HepG2 (cell line): ENCODE results near the gene TMA7B. TPM values are rescaled to one million over a fixed set of nuclear protein-coding genes. Genes with fewer than 3 reads are reported as not detected.

Experiments
- ATAC-seq: fragments of 200-7000 bp; cut with Tn5 transposase; 3 replicates; pipeline ENCODE4 v1.9.1; 2020; ENCODE audit warnings: mild to moderate bottlenecking, moderate library complexity
- BruUV-seq: library from RNA; stranded (reverse); fragments of 400-500 nt; replicated peaks from 2 replicates; lab custom pipeline; 2021; lab: Mats Ljungman, UMichigan
- CTCF ChIA-PET: fragments of 300-600 bp; formaldehyde crosslinking; extraction: SDS; loops from one replicate; lab custom pipeline; 2021; ENCODE audit warnings: low total read pairs, inconsistent platforms, low intra/inter-chr PET ratio; lab: Yijun Ruan, JAX
- POLR2A ChIA-PET: fragments of 350-600 bp; sonication (Branson Sonifier 250); formaldehyde crosslinking; loops from one replicate; lab custom pipeline; 2020; ENCODE audit warnings: antibody characterized with exemption, inconsistent platforms; lab: Yijun Ruan, JAX
- DNase-seq: peaks from one replicate; pipeline ENCODE4 v3.0.0-alpha.2; 2015; ENCODE audit warnings: low spot score
- FAIRE-seq: peaks from 3 replicates; lab custom pipeline; 2011; peaks lifted over from hg19 to GRCh38; lab: Jason Lieb, UNC
- H2AFZ ChIP-seq: one replicate; pipeline ENCODE4 v1.6.1; 2011; ENCODE audit warnings: low read length, inconsistent platforms
- H3K27ac ChIP-seq: fragments of 300-600 bp; 3 replicates; pipeline ENCODE4 v1.8.0; 2011; ENCODE audit warnings: mixed run types, mild to moderate bottlenecking, mixed read lengths, low read length, inconsistent platforms; ENCODE audit not compliant: insufficient read depth; ENCODE audit errors: extremely low read length
- H3K27me3 ChIP-seq, 2 experiments: fragments of 200-600 bp in 1 of 2; 2 replicates in 1 of 2; 3 replicates in 1 of 2; pipeline versions ENCODE4 v1.6.0 to v1.8.0; 2011; ENCODE audit warnings: low read length in 2 of 2, mild to moderate bottlenecking in 2 of 2, moderate library complexity in 2 of 2, inconsistent platforms in 1 of 2; ENCODE audit not compliant: insufficient read depth in 2 of 2, control insufficient read depth in 1 of 2
- H3K36me3 ChIP-seq, 2 experiments: fragments of 200-600 bp in 1 of 2; replicated peaks in 1 of 2; 2 replicates in 1 of 2; 3 replicates in 1 of 2; pipeline versions ENCODE4 v1.5.1 to v1.8.0; 2011; ENCODE audit warnings: low read length in 2 of 2, inconsistent platforms in 1 of 2; ENCODE audit not compliant: insufficient read depth in 2 of 2, control insufficient read depth in 1 of 2
- H3K4me1 ChIP-seq: 2 replicates; pipeline ENCODE4 v1.5.1; 2012; ENCODE audit warnings: low read length, inconsistent platforms; ENCODE audit not compliant: insufficient read depth
- H3K4me2 ChIP-seq: 2 replicates; pipeline ENCODE4 v1.6.0; 2011; ENCODE audit warnings: low read depth, low read length, inconsistent platforms
- H3K4me3 ChIP-seq, 3 experiments: fragments of 200-600 bp in 1 of 3; sonication (generic), shearing (Covaris generic) in 1 of 3; replicated peaks in 1 of 3; 2 replicates each; pipeline ENCODE4 v1.5.1; 2011 to 2016; ENCODE audit warnings: low read length in 3 of 3, inconsistent platforms in 2 of 3, low read depth in 2 of 3, mild to moderate bottlenecking in 2 of 3, control low read depth in 1 of 3, mixed read lengths in 1 of 3; ENCODE audit not compliant: insufficient read depth in 1 of 3
- H3K79me2 ChIP-seq: one replicate; pipeline ENCODE4 v1.6.1; 2011; ENCODE audit warnings: low read length, inconsistent platforms; ENCODE audit not compliant: insufficient read depth
- H3K9ac ChIP-seq: 2 replicates; pipeline ENCODE4 v1.6.0; 2011; ENCODE audit warnings: mild to moderate bottlenecking, low read depth, low read length, inconsistent platforms; ENCODE audit not compliant: insufficient read depth
- H3K9me3 ChIP-seq: 2 replicates; pipeline ENCODE4 v1.5.1; 2012; ENCODE audit warnings: mild to moderate bottlenecking, low read length
- H4K20me1 ChIP-seq: 2 replicates; pipeline ENCODE4 v1.6.0; 2011; ENCODE audit warnings: inconsistent platforms, mild to moderate bottlenecking, low read length, moderate library complexity; ENCODE audit not compliant: insufficient read depth
- ARID3A ChIP-seq: IDR thresholded peaks from 2 replicates; pipeline ENCODE4 v1.6.1; 2012; ENCODE audit warnings: low read depth, low read length, improper control_type of control experiment
- BCL6 ChIP-seq: IDR thresholded peaks from 2 replicates; pipeline ENCODE4 v1.6.1; 2016; ENCODE audit warnings: missing genetic modification reagents, missing compliant biosample characterization
- GLMP ChIP-seq: sonication (generic); formaldehyde crosslinking; IDR thresholded peaks from 2 replicates; pipeline ENCODE4 v1.9.0; 2021; ENCODE audit warnings: missing genetic modification reagents, mild to moderate bottlenecking, borderline replicate concordance
- HNRNPH1 ChIP-seq: fragments of 200-400 bp; formaldehyde crosslinking; optimal IDR thresholded peaks from 2 replicates; pipeline ENCODE3; 2017; ENCODE audit warnings: mild to moderate bottlenecking, low read depth, low read length
- MAFK ChIP-seq, 2 experiments: IDR thresholded peaks in 1 of 2; conservative IDR thresholded peaks in 1 of 2; 2 replicates each; pipeline ENCODE4 v1.6.1; 2011; ENCODE audit warnings: improper control_type of control experiment in 2 of 2, low read length in 2 of 2
- NCOR1 ChIP-seq: fragments of 200-600 bp; sonication (generic); IDR thresholded peaks from 2 replicates; pipeline ENCODE4 v1.7.0; 2017; ENCODE audit warnings: antibody characterized with exemption, low read length, borderline replicate concordance
- ZFP36 ChIP-seq: fragments of 150-350 bp; IDR thresholded peaks from 2 replicates; pipeline ENCODE4 v1.6.1; 2018; ENCODE audit warnings: borderline replicate concordance, low read length, low read depth; ENCODE audit not compliant: partially characterized antibody
- ZMYM3 ChIP-seq: sonication (generic); formaldehyde crosslinking; IDR thresholded peaks from 2 replicates; pipeline ENCODE4 v1.5.1; 2020; ENCODE audit warnings: mild to moderate bottlenecking, missing genetic modification reagents
- ZNF3 ChIP-seq: IDR thresholded peaks from 2 replicates; pipeline ENCODE4 v1.7.0; 2017; ENCODE audit warnings: inconsistent platforms
- ZNF768 ChIP-seq: sonication (generic); formaldehyde crosslinking; IDR thresholded peaks from 2 replicates; pipeline ENCODE4 v1.4.0; 2020; ENCODE audit warnings: missing genetic modification reagents
- ZNF770 ChIP-seq: sonication (generic); formaldehyde crosslinking; IDR thresholded peaks from 2 replicates; pipeline ENCODE4 v1.5.0; 2020; ENCODE audit warnings: mild to moderate bottlenecking, missing genetic modification reagents
- WGBS: methylation state at CpG from one replicate; pipeline ENCODE4 v1.1.6; 2017; ENCODE audit warnings: low lambda C conversion rate; 5-methylcytosine and 5-hydroxymethylcytosine counted together
- in situ Hi-C: cut with HindIII; loops from 2 replicates; pipeline ENCODE4 v1.10.0; 2017; ENCODE audit warnings: low pct_unique_long_range_greater_than_20kb; ENCODE audit not compliant: extremely low pct_ligation_motif_present
- intact Hi-C: fragments of 100-400 bp; cut with micrococcal nuclease; formaldehyde crosslinking; loops from one replicate; pipeline ENCODE4 v1.10.0; 2022; ENCODE audit not compliant: unreplicated experiment
- polyA plus RNA-seq, 8 experiments: library from polyadenylated mRNA; depleted of rRNA in 3 of 8; stranded (reverse) in 7 of 8; unstranded in 1 of 8; fragments of >200 nt; fragmentation: Illumina TruSeq in 4 of 8; extraction: Trizol in 4 of 8; gene quantifications; 2 replicates each; pipeline versions ENCODE4 v1.2.1 to v1.2.3, GENCODE V29; 2011 to 2016; ENCODE audit warnings: low read depth in 4 of 8, missing spikeins in 1 of 8, mixed read lengths in 1 of 8; ENCODE audit not compliant: insufficient read depth in 1 of 8
- total RNA-seq, 5 experiments: library from RNA; depleted of rRNA; stranded (reverse); fragments of >200 nt; fragmentation: Illumina TruSeq; extraction: Trizol; gene quantifications; 2 replicates each; pipeline ENCODE4 v1.2.3, GENCODE V29; 2016; ENCODE audit warnings: low read depth in 1 of 5
- TF ChIP-seq, protein P1 (sequence below), 2 experiments: sonication (generic) in 1 of 2; formaldehyde crosslinking in 1 of 2; IDR thresholded peaks; 2 replicates each; pipeline versions ENCODE4 v1.4.0 to v1.6.1; 2016 to 2020; ENCODE audit warnings: borderline replicate concordance in 1 of 2, low read depth in 1 of 2, mild to moderate bottlenecking in 1 of 2, missing genetic modification reagents in 1 of 2

TMA7B gene
- total and polyA plus RNA-seq, 2 of the 13 experiments (the other 11 are each of a cell fraction or from before 2014, with no cell fraction given): not detected

- Histone ChIP-seq H3K36me3 (no peaks in the 10 kb centered on the region), H2AFZ (no peak overlapping the region), H3K79me2 (no peaks in the 10 kb centered on the region), H3K4me3 (no peak overlapping the region), H3K9me3 (no peaks in the 10 kb centered on the region), H3K9ac (no peak overlapping the region), H3K27me3 (peaks cover 2 to 25% of the 10 kb centered on the region in 2 experiments; a peak in 3 of 5 replicates), H4K20me1 (no peaks in the 10 kb centered on the region), H3K27ac (no peak overlapping the region), H3K4me2 (peak overlapping the region; percentile 19; the same call in 1 of the 2 replicates), H3K4me1 (peaks cover 32% of the 10 kb centered on the region)
- peak; percentile 40 for DNase-seq
- ChIA-PET POLR2A (no interaction called here), CTCF (no interaction called here)
- peak; percentile 37 for FAIRE-seq
- WGBS: 6% methylated on average over 9 of the region's 9 CpGs
- in situ Hi-C loops: no loop called here
- intact Hi-C loops: no loop called here
- ATAC-seq: peak; percentile 72
- BruUV-seq: no TSS peak
- TF ChIP-seq ZNF768 (CRISPR knock-in tag) (peak; percentile 41; the same call in 1 of the 2 replicates), HNRNPH1 (no peak), ARID3A (0 out of 2 replicates have a peak, but pooled peaks have one; percentile 49), BCL6 (CRISPR knock-in tag) (peak; percentile 73), ZMYM3 (peak; percentile 34; the same call in 1 of the 2 replicates), MAFK (conservative IDR thresholded peaks at IDR 0.05 in 1 of 2, IDR thresholded peaks at IDR 0.05 in 1 of 2; ENCODE audit: low read length in 2 of 2) (0 out of 4 replicates have a peak, but pooled peaks of 1 of the 2 experiments have one; percentile 10), NCOR1 (peak; percentile 34; the same call in 1 of the 2 replicates), ZNF3 (CRISPR knock-in tag) (0 out of 2 replicates have a peak, but pooled peaks have one; percentile 59), ZFP36 (peak; percentile 11), ZNF770 (CRISPR knock-in tag) (peak; percentile 88), GLMP (no peak)
- TF ChIP-seq, protein P1, sequence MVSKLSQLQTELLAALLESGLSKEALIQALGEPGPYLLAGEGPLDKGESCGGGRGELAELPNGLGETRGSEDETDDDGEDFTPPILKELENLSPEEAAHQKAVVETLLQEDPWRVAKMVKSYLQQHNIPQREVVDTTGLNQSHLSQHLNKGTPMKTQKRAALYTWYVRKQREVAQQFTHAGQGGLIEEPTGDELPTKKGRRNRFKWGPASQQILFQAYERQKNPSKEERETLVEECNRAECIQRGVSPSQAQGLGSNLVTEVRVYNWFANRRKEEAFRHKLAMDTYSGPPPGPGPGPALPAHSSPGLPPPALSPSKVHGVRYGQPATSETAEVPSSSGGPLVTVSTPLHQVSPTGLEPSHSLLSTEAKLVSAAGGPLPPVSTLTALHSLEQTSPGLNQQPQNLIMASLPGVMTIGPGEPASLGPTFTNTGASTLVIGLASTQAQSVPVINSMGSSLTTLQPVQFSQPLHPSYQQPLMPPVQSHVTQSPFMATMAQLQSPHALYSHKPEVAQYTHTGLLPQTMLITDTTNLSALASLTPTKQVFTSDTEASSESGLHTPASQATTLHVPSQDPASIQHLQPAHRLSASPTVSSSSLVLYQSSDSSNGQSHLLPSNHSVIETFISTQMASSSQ (IDR thresholded peaks at IDR 0.05; ENCODE audit: low read depth): no peak; the same call in 1 of the 2 replicates
- TF ChIP-seq, protein P1 (CRISPR knock-in tag; IDR thresholded peaks at IDR 0.05; ENCODE audit: borderline replicate concordance): peak; percentile 28; the same call in 1 of the 2 replicates
Observed at GRCh38 chr22:39991159-39991860, 31.1 kb downstream of the TMA7B start.
